COLO668 (cell line): ENCODE measurements around the gene SPRR2E.
"Not testable (repeated sequence)": the region's sequence is repeated elsewhere in the genome, so short reads cannot be mapped to it uniquely, and the experiment has no call there.

ENCODE experiments used
- DNase-seq: peaks from one replicate; lab custom pipeline; 2025; ENCODE audit not compliant: unreplicated experiment; lab: John Stamatoyannopoulos, UW

SPRR2E gene

DNA sequence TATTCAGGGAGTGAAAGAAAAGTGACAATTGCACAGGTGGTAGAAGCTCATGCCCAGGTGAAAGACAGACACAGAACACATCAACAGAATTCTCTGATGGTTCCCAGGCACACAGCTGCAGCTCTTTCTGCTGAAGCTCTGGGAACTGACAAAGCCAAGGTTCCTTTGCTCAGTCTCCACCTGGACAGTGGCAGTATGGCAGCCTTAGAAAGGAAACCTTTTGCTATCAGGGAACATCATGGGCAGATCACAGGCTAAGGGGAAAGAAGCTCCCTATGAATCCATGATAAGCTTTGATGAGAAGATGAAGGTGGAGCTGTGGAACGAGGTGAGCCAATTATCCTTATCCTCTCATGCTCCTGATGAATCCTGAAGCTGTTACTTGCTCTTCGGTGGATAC lies 24.1 kb downstream of the SPRR2E start:
- no peak for DNase-seq

DNA sequence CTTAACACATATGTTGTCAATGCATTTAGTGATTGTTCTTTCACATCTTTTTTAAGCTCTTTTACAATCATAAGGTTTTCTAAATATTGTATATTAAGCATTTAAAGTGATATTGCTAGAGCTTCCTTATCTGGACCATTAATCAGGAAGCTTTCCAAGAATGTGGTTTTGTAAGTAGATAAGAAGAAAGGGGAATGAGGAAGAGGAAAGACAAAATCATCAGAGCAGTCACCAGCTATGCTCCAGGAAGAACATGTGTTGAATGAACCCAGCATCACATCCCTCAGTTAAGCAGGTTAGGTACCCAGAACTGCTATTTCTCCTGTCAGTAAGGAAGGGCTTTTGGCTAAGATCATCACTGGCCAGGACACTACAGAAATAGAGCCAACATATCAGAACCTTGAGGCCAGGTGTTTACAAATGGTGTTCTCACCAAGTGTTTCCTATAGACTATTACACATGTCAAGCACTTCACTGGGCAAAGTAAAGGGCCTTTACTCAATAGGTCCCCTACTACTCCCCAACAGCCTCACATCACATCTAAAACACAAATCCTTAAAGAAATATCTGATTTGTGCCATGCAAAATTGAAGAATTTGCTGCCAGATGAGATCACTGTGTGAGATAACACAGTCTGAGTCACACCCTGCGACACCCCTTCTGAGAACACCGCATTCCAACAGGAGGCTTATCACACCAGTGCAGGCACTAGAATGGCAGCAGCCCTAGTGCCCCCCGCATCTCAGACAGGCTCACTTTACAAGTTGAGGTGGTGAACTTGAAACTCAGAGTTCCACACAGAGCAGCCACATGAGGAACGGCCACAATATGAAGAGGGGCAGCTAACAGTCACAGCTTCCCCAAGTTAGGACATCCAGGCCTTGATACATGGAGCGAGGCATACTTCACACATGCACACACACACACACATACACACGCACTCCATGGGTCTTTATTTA lies 35.2 kb downstream of the SPRR2E start:
- no peak for DNase-seq

DNA sequence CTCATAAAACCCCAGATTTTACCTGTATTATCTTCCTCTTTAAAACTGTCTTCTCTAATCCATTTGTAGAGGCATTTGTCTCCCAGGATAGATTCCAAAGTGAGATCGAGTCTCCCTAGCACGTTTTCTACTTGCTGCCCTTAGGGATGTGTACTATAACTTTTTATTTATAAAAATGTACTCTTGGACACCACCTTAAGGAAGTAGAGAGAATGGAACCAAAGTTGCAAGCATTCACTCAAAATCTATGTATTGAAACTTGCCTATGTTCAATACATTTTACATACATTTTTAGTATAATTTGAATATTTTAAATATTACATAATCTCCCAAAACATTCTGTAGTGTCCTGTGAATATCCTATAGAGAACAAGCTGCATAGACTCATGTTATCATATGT lies 36.2 kb downstream of the SPRR2E start:
- DNase-seq: no peak

DNA sequence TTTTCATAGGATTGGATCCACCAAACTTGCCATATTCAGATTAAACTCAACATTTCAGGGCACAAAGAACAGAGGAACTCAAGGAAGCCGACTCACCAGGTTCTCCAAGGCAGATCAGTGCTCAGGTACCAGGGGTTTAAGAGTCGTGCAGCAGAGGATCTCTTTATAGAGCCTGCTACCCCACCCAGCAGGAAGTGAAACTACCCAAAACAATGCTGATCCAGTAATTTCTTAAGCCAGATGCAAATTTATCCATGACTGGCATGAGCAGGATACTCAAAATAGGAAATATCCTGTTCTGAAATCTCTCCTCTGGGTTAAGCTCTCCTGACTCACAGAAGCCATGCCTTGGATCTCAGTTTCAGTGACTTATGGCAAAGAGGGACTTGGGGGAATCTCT lies 37.0 kb downstream of the SPRR2E start, which contains the start of gene SPRR2A:
Gene SPRR2A, minus strand, starts transcription at position 138 of the 400 bp plus-strand sequence. CDS start 777 bp downstream, outside the sequence.
- DNase-seq: no peak

DNA sequence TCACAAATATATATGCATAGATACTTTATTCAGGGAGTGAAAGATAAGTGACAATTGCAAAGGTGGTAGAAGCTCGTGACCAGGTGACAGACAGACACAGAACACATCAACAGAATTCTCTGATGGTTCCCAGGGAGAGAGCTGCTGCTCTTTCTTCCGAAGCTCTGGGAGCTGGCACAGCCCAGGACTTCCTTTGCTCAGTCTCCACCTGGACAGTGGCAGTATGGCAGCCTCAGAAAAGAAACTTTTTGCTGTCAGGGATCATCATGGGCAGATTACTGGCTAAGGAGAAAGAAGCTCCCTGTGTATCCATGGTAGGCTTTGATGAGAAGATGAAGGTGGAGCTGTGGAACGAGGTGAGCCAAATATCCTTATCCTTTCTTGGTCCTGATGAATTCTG lies 38.2 kb downstream of the SPRR2E start:
- not testable (repeated sequence) for DNase-seq

DNA sequence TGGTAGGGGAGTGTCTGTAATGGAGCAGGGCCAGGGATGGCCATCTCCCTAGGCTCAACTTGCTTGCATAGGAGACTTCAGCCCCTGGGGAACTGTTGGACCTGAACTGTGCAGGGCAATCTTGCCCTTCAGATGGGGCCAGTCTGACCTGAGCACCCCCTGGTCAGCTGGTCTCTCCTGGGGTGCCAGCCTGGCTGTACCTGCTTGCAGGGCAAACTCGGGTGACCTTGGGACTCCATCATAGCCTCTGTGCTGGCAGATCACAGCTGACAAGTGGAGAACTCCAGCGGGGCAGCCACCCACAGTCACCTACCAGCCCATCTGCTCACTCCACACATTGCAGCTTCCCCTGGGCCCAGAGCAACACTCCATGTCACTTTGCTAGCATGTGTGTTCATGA lies 45.1 kb downstream of the SPRR2E start:
- DNase-seq: no peak
